H9 (cell line): ENCODE data around the gene PSMA4. TPM values are rescaled to one million over a fixed set of nuclear protein-coding genes. Genes with fewer than 3 reads are reported as not detected.

ENCODE experiments used
- DNase-seq: peaks from one replicate; pipeline ENCODE4 v3.0.0-alpha.2; 2017
- H2AFZ ChIP-seq: one replicate; pipeline ENCODE4 v1.6.1; 2013; ENCODE audit warnings: mild to moderate bottlenecking, low read length, control low read depth, moderate library complexity
- H2AK5ac ChIP-seq: 2 replicates; pipeline ENCODE4 v1.6.1; 2013; ENCODE audit warnings: low read length, control low read depth, mixed read lengths; ENCODE audit not compliant: insufficient read length
- H2BK120ac ChIP-seq: one replicate; pipeline ENCODE4 v1.6.1; 2013; ENCODE audit warnings: low read depth, mild to moderate bottlenecking, low read length, control low read depth, inconsistent platforms; ENCODE audit not compliant: poor library complexity, severe bottlenecking
- H2BK12ac ChIP-seq: 2 replicates; pipeline ENCODE4 v1.6.1; 2013; ENCODE audit warnings: low read length, control low read depth, mixed read lengths, low read depth; ENCODE audit not compliant: insufficient read length
- H2BK15ac ChIP-seq: 2 replicates; pipeline ENCODE4 v1.6.1; 2013; ENCODE audit warnings: low read depth, low read length, control low read depth
- H2BK20ac ChIP-seq: one replicate; pipeline ENCODE4 v1.6.1; 2013; ENCODE audit warnings: low read depth, mild to moderate bottlenecking, low read length, control low read depth, inconsistent platforms; ENCODE audit not compliant: poor library complexity, severe bottlenecking
- H2BK5ac ChIP-seq: 2 replicates; pipeline ENCODE4 v1.6.1; 2013; ENCODE audit warnings: low read length, control low read depth, mixed read lengths; ENCODE audit not compliant: insufficient read length
- H3K14ac ChIP-seq: 2 replicates; pipeline ENCODE4 v1.6.1; 2013; ENCODE audit warnings: low read length, control low read depth; ENCODE audit not compliant: insufficient read depth
- H3K18ac ChIP-seq: 2 replicates; pipeline ENCODE4 v1.6.1; 2013; ENCODE audit warnings: low read depth, mild to moderate bottlenecking, mixed read lengths, low read length, control low read depth; ENCODE audit not compliant: insufficient read length
- H3K23ac ChIP-seq: 2 replicates; pipeline ENCODE4 v1.6.1; 2013; ENCODE audit warnings: low read length, control low read depth, mixed read lengths, low read depth; ENCODE audit not compliant: insufficient read length
- H3K23me2 ChIP-seq: 2 replicates; pipeline ENCODE4 v1.6.1; 2013; ENCODE audit warnings: low read depth, mild to moderate bottlenecking, mixed read lengths, low read length, control low read depth; ENCODE audit not compliant: insufficient read length, poor library complexity, severe bottlenecking
- H3K27ac ChIP-seq: 2 replicates; pipeline ENCODE4 v1.5.1; 2013; ENCODE audit warnings: low read length, control low read depth, mixed read lengths, low read depth; ENCODE audit not compliant: insufficient read length
- H3K27me3 ChIP-seq: 2 replicates; pipeline ENCODE4 v1.6.1; 2013; ENCODE audit warnings: low read length, control low read depth, inconsistent platforms; ENCODE audit not compliant: insufficient read depth
- H3K4ac ChIP-seq: 2 replicates; pipeline ENCODE4 v1.6.1; 2013; ENCODE audit warnings: low read depth, mild to moderate bottlenecking, control low read depth, inconsistent platforms, low read length, moderate library complexity
- H3K4me1 ChIP-seq: 2 replicates; pipeline ENCODE4 v1.6.1; 2013; ENCODE audit warnings: low read length, control low read depth, inconsistent platforms; ENCODE audit not compliant: insufficient read depth
- H3K4me2 ChIP-seq: 2 replicates; pipeline ENCODE4 v1.6.1; 2013; ENCODE audit warnings: low read length, control low read depth, mixed read lengths; ENCODE audit not compliant: insufficient read length, insufficient read depth
- H3K56ac ChIP-seq: 2 replicates; pipeline ENCODE4 v1.6.1; 2013; ENCODE audit warnings: low read depth, mild to moderate bottlenecking, mixed read lengths, low read length, control low read depth; ENCODE audit not compliant: insufficient read length
- H3K79me1 ChIP-seq: 2 replicates; pipeline ENCODE4 v1.6.1; 2013; ENCODE audit warnings: low read depth, mild to moderate bottlenecking, moderate library complexity, low read length, control low read depth, inconsistent platforms; ENCODE audit not compliant: insufficient read depth, poor library complexity, severe bottlenecking
- H3K79me2 ChIP-seq: 2 replicates; pipeline ENCODE4 v1.6.1; 2013; ENCODE audit warnings: low read length, control low read depth, inconsistent platforms; ENCODE audit not compliant: insufficient read depth
- H3K9ac ChIP-seq: 2 replicates; pipeline ENCODE4 v1.6.1; 2013; ENCODE audit warnings: low read length, control low read depth, mixed read lengths; ENCODE audit not compliant: insufficient read length; ENCODE audit errors: extremely low read depth
- H3K9me3 ChIP-seq: one replicate; pipeline ENCODE4 v1.6.1; 2013; ENCODE audit warnings: low read depth, low read length, inconsistent platforms; ENCODE audit not compliant: control insufficient read depth
- H3T11ph ChIP-seq: one replicate; pipeline ENCODE4 v1.6.1; 2013; ENCODE audit warnings: mild to moderate bottlenecking, low read length, control low read depth, inconsistent platforms
- H4K20me1 ChIP-seq: one replicate; pipeline ENCODE4 v1.6.1; 2013; ENCODE audit not compliant: control insufficient read depth, insufficient read length, insufficient read depth
- H4K5ac ChIP-seq: 2 replicates; pipeline ENCODE4 v1.6.1; 2013; ENCODE audit warnings: low read depth, mild to moderate bottlenecking, mixed read lengths, low read length, control low read depth; ENCODE audit not compliant: insufficient read length
- H4K8ac ChIP-seq: replicated peaks from 2 replicates; pipeline ENCODE4 v1.6.1; 2013; ENCODE audit warnings: low read length, control low read depth, mixed read lengths, low read depth; ENCODE audit not compliant: insufficient read length
- H4K91ac ChIP-seq: 2 replicates; pipeline ENCODE4 v1.6.1; 2013; ENCODE audit warnings: low read depth, mild to moderate bottlenecking, moderate library complexity, mixed read lengths, low read length, control low read depth; ENCODE audit not compliant: insufficient read length
- H3K27ac Mint-ChIP-seq, 3 experiments: 2 replicates in 2 of 3; 3 replicates in 1 of 3; pipeline ENCODE4 v1.8.0; 2020 to 2021; ENCODE audit warnings: mixed read lengths in 3 of 3, mild to moderate bottlenecking in 1 of 3, moderate library complexity in 1 of 3
- H3K27me3 Mint-ChIP-seq: 2 replicates; pipeline ENCODE4 v1.8.0; 2021; ENCODE audit warnings: low read depth, mild to moderate bottlenecking, moderate library complexity, mixed read lengths
- H3K36me3 Mint-ChIP-seq, 3 experiments: 2 replicates in 2 of 3; 3 replicates in 1 of 3; pipeline ENCODE4 v1.8.0; 2020 to 2021; ENCODE audit warnings: low read depth in 3 of 3, mixed read lengths in 3 of 3; ENCODE audit not compliant: insufficient read depth in 1 of 3
- H3K4me1 Mint-ChIP-seq, 2 experiments: 2 replicates each; pipeline ENCODE4 v1.8.0; 2020; ENCODE audit warnings: mixed read lengths in 2 of 2
- H3K4me3 Mint-ChIP-seq, 2 experiments: 2 replicates in 1 of 2; 3 replicates in 1 of 2; pipeline ENCODE4 v1.8.0; 2020 to 2021; ENCODE audit warnings: mild to moderate bottlenecking in 2 of 2, mixed read lengths in 2 of 2, moderate library complexity in 1 of 2
- H3K9me3 Mint-ChIP-seq, 2 experiments: 2 replicates in 1 of 2; 3 replicates in 1 of 2; pipeline ENCODE4 v1.8.0; 2020; ENCODE audit warnings: mild to moderate bottlenecking in 2 of 2, mixed read lengths in 2 of 2, moderate library complexity in 1 of 2
- CTCF ChIP-seq: fragments of 200-600 bp; sonication (generic); conservative IDR thresholded peaks from 3 replicates; pipeline ENCODE4 v1.8.0; 2021; ENCODE audit warnings: antibody characterized with exemption, mild to moderate bottlenecking
- WGBS: extraction: QIAGEN DNeasy Blood & Tissue Kit; methylation state at CpG from one replicate; pipeline ENCODE4 v1.1.7; 2013; ENCODE audit warnings: missing lambda C conversion rate, low lambda C conversion rate, mixed read lengths; ENCODE audit not compliant: insufficient read length; ENCODE audit errors: extremely low coverage; 5-methylcytosine and 5-hydroxymethylcytosine counted together
- total RNA-seq: library from RNA; stranded (reverse); gene quantifications from 2 replicates; pipeline ENCODE4 v1.2.1, GENCODE V29; 2021

Gene PSMA4
- total RNA-seq, 1 experiment from 2014 or later, result 333 TPM

GRCh38 chr15:78550194-78550593 lies 9.9 kb downstream of the PSMA4 start:
- no peak overlapping the region for H2AK5ac ChIP-seq
- no peak overlapping the region for H3K14ac ChIP-seq
- H4K5ac ChIP-seq, result no peak overlapping the region
- WGBS, result no CpG with 5 or more reads among the region's 6 CpGs
- H4K20me1 ChIP-seq, result no peaks in the 10 kb centered on the region
- no peak overlapping the region for H3K4ac ChIP-seq
- no peaks in the 10 kb centered on the region for H3K79me2 ChIP-seq
- H3K9me3 ChIP-seq, result no peaks in the 10 kb centered on the region
- H3K4me1 ChIP-seq, result no peaks in the 10 kb centered on the region
- no peak overlapping the region for H4K8ac ChIP-seq
- H3K4me2 ChIP-seq, result no peak overlapping the region
- H2BK120ac ChIP-seq, result no peak overlapping the region
- TF ChIP-seq CTCF, result no peak
- Mint-ChIP-seq H3K9me3 (no peaks in the 10 kb centered on the region), H3K4me1 (no peaks in the 10 kb centered on the region), H3K36me3 (peaks cover 19 to 58% (median 38%) of the 10 kb centered on the region in 3 experiments; a peak in 5 of 7 replicates), H3K27me3 (no peaks in the 10 kb centered on the region), H3K4me3 (no peak overlapping the region), H3K27ac (peak overlapping the region in 1 of 3 experiments; percentile 75; a peak in 1 of 7 replicates)
- H4K91ac ChIP-seq, result no peak overlapping the region
- H3K27me3 ChIP-seq, result no peaks in the 10 kb centered on the region
- H3T11ph ChIP-seq, result no peak overlapping the region
- H2AFZ ChIP-seq, result no peak overlapping the region
- H3K18ac ChIP-seq, result no peak overlapping the region
- H3K23me2 ChIP-seq, result no peaks in the 10 kb centered on the region
- H2BK20ac ChIP-seq, result no peak overlapping the region
- H3K56ac ChIP-seq, result no peak overlapping the region
- H3K23ac ChIP-seq, result no peak overlapping the region
- no peak overlapping the region for H3K9ac ChIP-seq
- H2BK15ac ChIP-seq, result no peak overlapping the region
- no peak overlapping the region for H2BK12ac ChIP-seq
- H3K27ac ChIP-seq, result no peak overlapping the region
- DNase-seq, result no peak
- H2BK5ac ChIP-seq, result no peak overlapping the region
- no peaks in the 10 kb centered on the region for H3K79me1 ChIP-seq
